CD4-positive, alpha-beta T cell treated with Interleukin-4 for 4 hours (primary cell): ENCODE measurements around the gene SHQ1.

Source experiments
- DNase-seq: peaks from one replicate; pipeline ENCODE4 v3.0.0-alpha.2; 2020

SHQ1 gene

GRCh38 chr3:72847751-72848702 lies at the start of gene SHQ1:
SHQ1 (minus strand) TSS chr3:72848445; CDS start chr3:72848340, 105 bp downstream.
- DNase-seq: peak; percentile 92

GRCh38 chr3:72897758-72898007 lies 49.4 kb upstream of the SHQ1 start:
- DNase-seq: no peak

- no peak for DNase-seq
These were observed 48.9 kb upstream of the SHQ1 start for GRCh38 chr3:72896996-72897757.

- DNase-seq: no peak
These were observed 46.8 kb upstream of the SHQ1 start for GRCh38 chr3:72894976-72895552.

- DNase-seq: no peak
These were observed 44.6 kb upstream of the SHQ1 start for GRCh38 chr3:72892870-72893269.

GRCh38 chr3:72892081-72892775 lies 44.0 kb upstream of the SHQ1 start:
- no peak for DNase-seq

- DNase-seq: no peak
These were observed 43.0 kb upstream of the SHQ1 start for GRCh38 chr3:72891053-72891855.

- no peak for DNase-seq
These were observed 42.1 kb upstream of the SHQ1 start for GRCh38 chr3:72890166-72890925.

- no peak for DNase-seq
These were observed 41.3 kb upstream of the SHQ1 start for GRCh38 chr3:72889310-72890165.

- no peak for DNase-seq
These were observed 40.5 kb upstream of the SHQ1 start for GRCh38 chr3:72888546-72889309.

GRCh38 chr3:72887705-72888545 lies 39.7 kb upstream of the SHQ1 start, which contains the start of gene GXYLT2:
GXYLT2 (plus strand) TSS chr3:72888046; CDS start chr3:72888234, 188 bp downstream.
- no peak for DNase-seq

- no peak for DNase-seq
These were observed 39.1 kb upstream of the SHQ1 start for GRCh38 chr3:72887343-72887704.

GRCh38 chr3:72872183-72872582 lies 23.9 kb upstream of the SHQ1 start:
- no peak for DNase-seq

GRCh38 chr3:72862314-72863090 lies 14.3 kb upstream of the SHQ1 start:
- DNase-seq: no peak

- DNase-seq: no peak
These were observed 12.6 kb upstream of the SHQ1 start for GRCh38 chr3:72860846-72861245.

GRCh38 chr3:72860053-72860452 lies 11.8 kb upstream of the SHQ1 start:
- DNase-seq: no peak

- DNase-seq: no peak
These were observed 6.8 kb upstream of the SHQ1 start for GRCh38 chr3:72855001-72855400.

- peak; percentile 38 for DNase-seq
These were observed 447 bp upstream of the SHQ1 start for GRCh38 chr3:72848703-72849081.
